RWPE2 (cell line): Measurements from ENCODE around the gene PNPLA3.

Experiments used
- ATAC-seq: fragments of 200-7000 bp; cut with Tn5 transposase; 3 replicates; pipeline ENCODE4 v1.9.1; 2021; ENCODE audit warnings: low read depth
- DNase-seq: peaks from one replicate; pipeline ENCODE4 v3.0.0-alpha.2; 2020; ENCODE audit warnings: low spot score
- H3K27ac ChIP-seq: fragments of 450-650 bp; 2 replicates; pipeline ENCODE4 v1.5.1; 2017; ENCODE audit warnings: mild to moderate bottlenecking; ENCODE audit not compliant: poor library complexity, severe bottlenecking
- H3K27me3 ChIP-seq: fragments of 250-450 bp; sonication (Bioruptor Pico); 2 replicates; pipeline ENCODE4 v1.5.1; 2021; ENCODE audit warnings: mild to moderate bottlenecking, moderate library complexity; ENCODE audit not compliant: insufficient read depth, poor library complexity, severe bottlenecking
- H3K36me3 ChIP-seq: fragments of 250-450 bp; sonication (Bioruptor Pico); 2 replicates; pipeline ENCODE4 v1.5.1; 2020; ENCODE audit warnings: low read depth, mild to moderate bottlenecking, moderate library complexity
- H3K4me1 ChIP-seq: fragments of 250-450 bp; sonication (Bioruptor Pico); 2 replicates; pipeline ENCODE4 v1.5.1; 2021; ENCODE audit warnings: mild to moderate bottlenecking, moderate library complexity; ENCODE audit not compliant: insufficient read depth, poor library complexity, severe bottlenecking
- H3K4me3 ChIP-seq: fragments of 250-450 bp; sonication (Bioruptor Pico); 2 replicates; pipeline ENCODE4 v1.5.1; 2021; ENCODE audit warnings: mild to moderate bottlenecking, moderate library complexity; ENCODE audit not compliant: severe bottlenecking
- H3K9me3 ChIP-seq: fragments of 250-450 bp; sonication (Bioruptor Pico); 2 replicates; pipeline ENCODE4 v1.5.1; 2021; ENCODE audit warnings: mild to moderate bottlenecking, moderate library complexity; ENCODE audit not compliant: severe bottlenecking
- CTCF ChIP-seq: fragments of 450-650 bp; IDR thresholded peaks from one replicate; pipeline ENCODE4 v1.5.1; 2017; ENCODE audit warnings: mild to moderate bottlenecking, moderate library complexity; ENCODE audit not compliant: poor library complexity, severe bottlenecking

PNPLA3 gene

GRCh38 chr22:43879901-43880540 lies 43.6 kb upstream of the PNPLA3 start:
- Histone ChIP-seq H3K36me3 (no peaks in the 10 kb centered on the region), H3K4me1 (no peaks in the 10 kb centered on the region), H3K27me3 (peaks cover 5% of the 10 kb centered on the region), H3K9me3 (no peaks in the 10 kb centered on the region), H3K27ac (no peak overlapping the region), H3K4me3 (no peak overlapping the region)
- no peak for TF ChIP-seq CTCF
- ATAC-seq (no peak), DNase-seq (no peak)

- DNase-seq, result no peak
- Histone ChIP-seq H3K9me3 (no peaks in the 10 kb centered on the region), H3K27ac (no peak overlapping the region), H3K27me3 (peaks cover 5% of the 10 kb centered on the region), H3K4me1 (no peaks in the 10 kb centered on the region), H3K4me3 (no peak overlapping the region), H3K36me3 (no peaks in the 10 kb centered on the region)
- ATAC-seq, result no peak
- no peak for TF ChIP-seq CTCF
Observed at GRCh38 chr22:43880541-43880991, 43.0 kb upstream of the PNPLA3 start.

GRCh38 chr22:43881091-43882061 lies 42.2 kb upstream of the PNPLA3 start:
- H3K4me1 ChIP-seq, result no peaks in the 10 kb centered on the region
- H3K36me3 ChIP-seq, result no peaks in the 10 kb centered on the region
- TF ChIP-seq CTCF, result no peak
- H3K4me3 ChIP-seq, result no peak overlapping the region
- H3K9me3 ChIP-seq, result no peaks in the 10 kb centered on the region
- no peak for ATAC-seq
- H3K27me3 ChIP-seq, result peaks cover 5% of the 10 kb centered on the region
- no peak overlapping the region for H3K27ac ChIP-seq
- DNase-seq, result no peak

- H3K27ac ChIP-seq, result no peak overlapping the region
- H3K4me3 ChIP-seq, result no peak overlapping the region
- no peaks in the 10 kb centered on the region for H3K27me3 ChIP-seq
- no peaks in the 10 kb centered on the region for H3K9me3 ChIP-seq
- H3K36me3 ChIP-seq, result no peaks in the 10 kb centered on the region
- DNase-seq (no peak), ATAC-seq (no peak)
- no peak for TF ChIP-seq CTCF
- no peaks in the 10 kb centered on the region for H3K4me1 ChIP-seq
Observed at GRCh38 chr22:43882122-43882767, 41.4 kb upstream of the PNPLA3 start.
